Activated CD8-positive, alpha-beta memory T cell treated with anti-CD3 and anti-CD28 coated beads, Interleukin-2, amount 10 ng/mL, durations not matched to agents 7 days and 5 days (primary cell): ENCODE measurements around the gene NRF1. TPM values are rescaled to one million over a fixed set of nuclear protein-coding genes. Genes with fewer than 3 reads are reported as not detected.

ENCODE experiments used
- ATAC-seq: fragments of 150-1000 bp; cut with Tn5 transposase; one replicate; pipeline ENCODE4 v1.10.0; 2021; ENCODE audit warnings: moderate library complexity
- CTCF ChIA-PET: fragments of 350-600 bp; sonication (Branson Sonifier 250); formaldehyde crosslinking; loops from one replicate; lab custom pipeline; 2021; ENCODE audit warnings: antibody characterized with exemption; lab: Charles Lee
- DNase-seq: peaks from one replicate; pipeline ENCODE4 v3.0.0-alpha.2; 2020
- H3K27ac Mint-ChIP-seq: one replicate; pipeline ENCODE4 v1.8.0; 2021; ENCODE audit warnings: mild to moderate bottlenecking, mixed read lengths
- H3K27me3 Mint-ChIP-seq: one replicate; pipeline ENCODE4 v1.8.0; 2021; ENCODE audit warnings: mixed read lengths
- H3K36me3 Mint-ChIP-seq: one replicate; pipeline ENCODE4 v1.8.0; 2021; ENCODE audit warnings: mild to moderate bottlenecking, mixed read lengths
- H3K4me1 Mint-ChIP-seq: one replicate; pipeline ENCODE4 v1.8.0; 2021; ENCODE audit warnings: mixed read lengths
- H3K4me3 Mint-ChIP-seq: one replicate; pipeline ENCODE4 v1.8.0; 2021; ENCODE audit warnings: mild to moderate bottlenecking, moderate library complexity, mixed read lengths
- H3K9me3 Mint-ChIP-seq: one replicate; pipeline ENCODE4 v1.8.0; 2022; ENCODE audit warnings: low read depth, mixed read lengths
- total RNA-seq, 2 experiments: library from RNA; stranded (reverse); gene quantifications; one replicate each; pipeline ENCODE4 v1.2.3, GENCODE V29; 2021

NRF1 gene
- total RNA-seq, 2 experiments from 2014 or later = 26.4 to 29.5 TPM

GRCh38 chr7:129768614-129769399, 157.3 kb downstream of the NRF1 start:
- ATAC-seq = no peak
- no peaks in the 10 kb centered on the region for H3K36me3 Mint-ChIP-seq
- H3K27me3 Mint-ChIP-seq = peaks cover 3% of the 10 kb centered on the region
- H3K4me1 Mint-ChIP-seq = peaks cover 8% of the 10 kb centered on the region
- DNase-seq = no peak
- CTCF ChIA-PET = no interaction called here
- no peak overlapping the region for H3K27ac Mint-ChIP-seq
- no peaks in the 10 kb centered on the region for H3K9me3 Mint-ChIP-seq
- no peak overlapping the region for H3K4me3 Mint-ChIP-seq

- no peak for ATAC-seq
- Mint-ChIP-seq H3K4me1 (peaks cover 8% of the 10 kb centered on the region), H3K9me3 (no peaks in the 10 kb centered on the region), H3K27me3 (peaks cover 3% of the 10 kb centered on the region), H3K36me3 (no peaks in the 10 kb centered on the region), H3K27ac (no peak overlapping the region), H3K4me3 (no peak overlapping the region)
- CTCF ChIA-PET = interaction anchor here (0.7 kb wide), 1 partner anchor 56 kb away, joined by 3 read pairs; no protein-coding TSS in a partner anchor
- no peak for DNase-seq
Measured at GRCh38 chr7:129769400-129769774, 157.9 kb downstream of the NRF1 start.

- no peak for ATAC-seq
Measured at GRCh38 chr7:129769866-129770808, 158.6 kb downstream of the NRF1 start.

GRCh38 chr7:129771201-129771927, 159.8 kb downstream of the NRF1 start:
- CTCF ChIA-PET = no interaction called here

More at GRCh38 chr7:129769866-129770808, 158.6 kb downstream of the NRF1 start:
- no peak for DNase-seq
- Mint-ChIP-seq H3K4me1 (peaks cover 5% of the 10 kb centered on the region), H3K4me3 (no peak overlapping the region), H3K9me3 (no peaks in the 10 kb centered on the region), H3K27me3 (peaks cover 3% of the 10 kb centered on the region), H3K36me3 (no peaks in the 10 kb centered on the region), H3K27ac (no peak overlapping the region)
- CTCF ChIA-PET = interaction anchor here (0.7 kb wide), 1 partner anchor 55 kb away, joined by 3 read pairs; no protein-coding TSS in a partner anchor

GRCh38 chr7:129771928-129772479, 160.5 kb downstream of the NRF1 start:
- DNase-seq (no peak), ATAC-seq (no peak)
- Mint-ChIP-seq H3K4me1 (peaks cover 5% of the 10 kb centered on the region), H3K27ac (no peak overlapping the region), H3K4me3 (no peak overlapping the region), H3K27me3 (peaks cover 9% of the 10 kb centered on the region), H3K36me3 (no peaks in the 10 kb centered on the region), H3K9me3 (no peaks in the 10 kb centered on the region)
- CTCF ChIA-PET = no interaction called here

More at GRCh38 chr7:129771201-129771927, 159.8 kb downstream of the NRF1 start:
- Mint-ChIP-seq H3K9me3 (no peaks in the 10 kb centered on the region), H3K4me1 (peaks cover 5% of the 10 kb centered on the region), H3K36me3 (no peaks in the 10 kb centered on the region), H3K27ac (no peak overlapping the region), H3K27me3 (peaks cover 5% of the 10 kb centered on the region), H3K4me3 (no peak overlapping the region)
- no peak for DNase-seq
- ATAC-seq = no peak

GRCh38 chr7:129772646-129773280, 161.2 kb downstream of the NRF1 start:
- peaks cover 5% of the 10 kb centered on the region for H3K4me1 Mint-ChIP-seq
- CTCF ChIA-PET = interaction anchor here (1.1 to 1.3 kb wide), 2 partner anchors 52 to 238 kb away, joined by 3 to 7 read pairs; no protein-coding TSS in a partner anchor
- no peak overlapping the region for H3K4me3 Mint-ChIP-seq
- H3K27ac Mint-ChIP-seq = no peak overlapping the region
- H3K36me3 Mint-ChIP-seq = no peaks in the 10 kb centered on the region
- ATAC-seq (no peak), DNase-seq (no peak)
- H3K27me3 Mint-ChIP-seq = peaks cover 17% of the 10 kb centered on the region
- H3K9me3 Mint-ChIP-seq = no peaks in the 10 kb centered on the region

GRCh38 chr7:129773328-129773731, 161.8 kb downstream of the NRF1 start:
- Mint-ChIP-seq H3K27ac (no peak overlapping the region), H3K36me3 (no peaks in the 10 kb centered on the region), H3K4me1 (peaks cover 5% of the 10 kb centered on the region), H3K9me3 (no peaks in the 10 kb centered on the region), H3K4me3 (no peak overlapping the region), H3K27me3 (peaks cover 23% of the 10 kb centered on the region)
- CTCF ChIA-PET = interaction anchor here (0.9 to 1.3 kb wide), 3 partner anchors 52 to 237 kb away, joined by 3 to 7 read pairs (median 3); no protein-coding TSS in a partner anchor
- no peak for DNase-seq
- no peak for ATAC-seq

- CTCF ChIA-PET = interaction anchor here (0.9 to 1.3 kb wide), 3 partner anchors 51 to 237 kb away, joined by 3 to 7 read pairs (median 3); no protein-coding TSS in a partner anchor
- no peaks in the 10 kb centered on the region for H3K9me3 Mint-ChIP-seq
- ATAC-seq = no peak
- no peaks in the 10 kb centered on the region for H3K36me3 Mint-ChIP-seq
- H3K4me1 Mint-ChIP-seq = peaks cover 8% of the 10 kb centered on the region
- no peak overlapping the region for H3K27ac Mint-ChIP-seq
- DNase-seq = no peak
- peaks cover 28% of the 10 kb centered on the region for H3K27me3 Mint-ChIP-seq
- H3K4me3 Mint-ChIP-seq = no peak overlapping the region
Measured at GRCh38 chr7:129773871-129774270, 162.4 kb downstream of the NRF1 start.

GRCh38 chr7:129774359-129774758, 162.8 kb downstream of the NRF1 start:
- DNase-seq (no peak), ATAC-seq (no peak)
- Mint-ChIP-seq H3K36me3 (no peaks in the 10 kb centered on the region), H3K4me1 (peaks cover 10% of the 10 kb centered on the region), H3K4me3 (no peak overlapping the region), H3K27me3 (peaks cover 30% of the 10 kb centered on the region), H3K9me3 (no peaks in the 10 kb centered on the region), H3K27ac (no peak overlapping the region)
- CTCF ChIA-PET = interaction anchor here (0.9 to 1.1 kb wide), 2 partner anchors 55 to 236 kb away, joined by 3 read pairs; no protein-coding TSS in a partner anchor

GRCh38 chr7:129774871-129775694, 163.6 kb downstream of the NRF1 start:
- Mint-ChIP-seq H3K4me3 (no peak overlapping the region), H3K9me3 (no peaks in the 10 kb centered on the region), H3K27ac (no peak overlapping the region), H3K4me1 (peaks cover 10% of the 10 kb centered on the region), H3K36me3 (no peaks in the 10 kb centered on the region), H3K27me3 (peaks cover 30% of the 10 kb centered on the region)
- DNase-seq (no peak), ATAC-seq (no peak)
- CTCF ChIA-PET = no interaction called here

GRCh38 chr7:129775695-129776361, 164.3 kb downstream of the NRF1 start:
- DNase-seq (no peak), ATAC-seq (no peak)
- no peaks in the 10 kb centered on the region for H3K9me3 Mint-ChIP-seq
- no peaks in the 10 kb centered on the region for H3K36me3 Mint-ChIP-seq
- CTCF ChIA-PET = no interaction called here
- peaks cover 31% of the 10 kb centered on the region for H3K27me3 Mint-ChIP-seq
- H3K4me1 Mint-ChIP-seq = peaks cover 12% of the 10 kb centered on the region
- H3K27ac Mint-ChIP-seq = no peak overlapping the region
- no peak overlapping the region for H3K4me3 Mint-ChIP-seq
